Measurements from ENCODE around the gene STEEP1. TPM values are rescaled to one million over a fixed set of nuclear protein-coding genes. Genes with fewer than 3 reads are reported as not detected.

Gene STEEP1
- total RNA-seq, 1 experiment from 2014 or later: 28.2 TPM

GRCh38 chrX:119552508-119552907 lies 12.7 kb downstream of the STEEP1 start:
- no TSS peak for BruUV-seq (replicated peaks)
- ATAC-seq (no peak), DNase-seq (ENCODE audit: low read depth, low spot score) (no peak)
- H4K20me1 ChIP-seq (ENCODE audit: insufficient read depth): no peaks in the 10 kb centered on the region
- H3K4me2 ChIP-seq (ENCODE audit: low read length): no peak overlapping the region
- RAD21 ChIA-PET (ENCODE audit: low non-redundant PET in 1 of 2, low total read pairs in 2 of 2, uncharacterized antibody in 2 of 2, unreplicated experiment in 2 of 2): no interaction called here
- intact Hi-C loops (cut with micrococcal nuclease): no loop called here
- no peaks in the 10 kb centered on the region for H3K9me3 ChIP-seq (ENCODE audit: control insufficient read depth in 1 of 2, insufficient read depth in 1 of 2, low read depth in 1 of 2, low read length in 2 of 2)
- no peak overlapping the region for H2AFZ ChIP-seq (ENCODE audit: low read depth, low read length, poor library complexity, severe bottlenecking)
- no peak overlapping the region for H3K27ac ChIP-seq (ENCODE audit: low read depth, low read length)
- no peak overlapping the region for H3K9ac ChIP-seq (ENCODE audit: low read length)
- POLR2A ChIA-PET: no interaction called here
- TF ChIP-seq CEBPB (IDR thresholded peaks at IDR 0.05; ENCODE audit: low read depth): no peak
- no peak for TF ChIP-seq RAD21 (IDR thresholded peaks at IDR 0.05; ENCODE audit: low read depth)
- TF ChIP-seq CTCF (IDR thresholded peaks at IDR 0.05 in 2 of 3, conservative IDR thresholded peaks at IDR 0.05 in 1 of 3; ENCODE audit: borderline replicate concordance in 1 of 3, insufficient read depth in 1 of 3, low read depth in 2 of 3, low read length in 2 of 3): no peak
- TF ChIP-seq TCF7L2 (IDR thresholded peaks at IDR 0.05; ENCODE audit: borderline replicate concordance, extremely low read depth, insufficient read depth, insufficient read length): no peak
- TF ChIP-seq MAX (IDR thresholded peaks at IDR 0.05): no peak
- TF ChIP-seq CBX3 (IDR thresholded peaks at IDR 0.05; ENCODE audit: low read depth): no peak
- TF ChIP-seq SIN3A (IDR thresholded peaks at IDR 0.05; ENCODE audit: low read depth): no peak
- TF ChIP-seq EGR1 (IDR thresholded peaks at IDR 0.05; ENCODE audit: low read depth): no peak
- no peak for TF ChIP-seq POLR2A (IDR thresholded peaks at IDR 0.05; ENCODE audit: borderline replicate concordance, extremely low read depth, insufficient read depth, insufficient read length)
- TF ChIP-seq FOSL1 (IDR thresholded peaks at IDR 0.05; ENCODE audit: low read depth): no peak
- no peak for TF ChIP-seq ZNF274 (IDR thresholded peaks at IDR 0.05; ENCODE audit: low read depth, low read length)
- no peak for TF ChIP-seq ELF1 (IDR thresholded peaks at IDR 0.05; ENCODE audit: borderline replicate concordance, low read depth)
- no peak for TF ChIP-seq ZFX (IDR thresholded peaks at IDR 0.05)
- TF ChIP-seq JUND (IDR thresholded peaks at IDR 0.05): no peak
- TF ChIP-seq YY1 (IDR thresholded peaks at IDR 0.05; ENCODE audit: extremely low read depth, insufficient replicate concordance, low read depth, low read length): no peak
- no peak for TF ChIP-seq SP1 (IDR thresholded peaks at IDR 0.05; ENCODE audit: low read depth)
- TF ChIP-seq SRF (IDR thresholded peaks at IDR 0.05; ENCODE audit: low read depth): no peak
- no peak for TF ChIP-seq ATF3 (IDR thresholded peaks at IDR 0.05)
- no peak for TF ChIP-seq ZBTB33 (IDR thresholded peaks at IDR 0.05; ENCODE audit: extremely low read depth, insufficient replicate concordance, low read length)
- peaks cover 6% of the 10 kb centered on the region for H3K79me2 ChIP-seq (ENCODE audit: insufficient read depth, low read length)
- H3K4me3 ChIP-seq (replicated peaks in 1 of 2; ENCODE audit: low read depth in 1 of 2, low read length in 2 of 2): no peak overlapping the region
- H3K36me3 ChIP-seq (ENCODE audit: control insufficient read depth in 1 of 2, insufficient read depth in 2 of 2, low read length in 2 of 2): no peaks in the 10 kb centered on the region
- no peaks in the 10 kb centered on the region for H3K4me1 ChIP-seq (ENCODE audit: control insufficient read depth in 1 of 2, insufficient read depth in 2 of 2, low read length in 2 of 2)
- H3K9me2 ChIP-seq (ENCODE audit: insufficient read depth): no peaks in the 10 kb centered on the region
- CTCF ChIA-PET: no interaction called here
- no peaks in the 10 kb centered on the region for H3K27me3 ChIP-seq (ENCODE audit: insufficient read depth, low read length)
